A549 (cell line): ENCODE results near the gene FAM47C. TPM values are rescaled to one million over a fixed set of nuclear protein-coding genes. Genes with fewer than 3 reads are reported as not detected.
"Not testable (repeated sequence)": the region's sequence is repeated elsewhere in the genome, so short reads cannot be mapped to it uniquely, and the experiment has no call there.

Experiments
- ATAC-seq, 2 experiments: fragments of 200-7000 bp in 1 of 2; fragments of >200 bp in 1 of 2; cut with Nextera tagmentation in 1 of 2; cut with Tn5 transposase in 1 of 2; 3 replicates each; pipeline versions ENCODE4 v1.8.0 to v1.9.1; 2018 to 2020; ENCODE audit warnings: mild to moderate bottlenecking in 1 of 2, moderate library complexity in 1 of 2
- CTCF ChIA-PET: fragments of 300-600 bp; sonication (Branson Sonifier 250); formaldehyde crosslinking; extraction: SDS; loops from one replicate; lab custom pipeline; 2021; ENCODE audit warnings: antibody characterized with exemption, inconsistent platforms; lab: Yijun Ruan, JAX
- POLR2A ChIA-PET: fragments of 350-600 bp; formaldehyde crosslinking; extraction: SDS; loops from one replicate; lab custom pipeline; 2021; ENCODE audit warnings: antibody characterized with exemption, inconsistent platforms; lab: Yijun Ruan, JAX
- DNase-seq, 2 experiments: peaks; one replicate each; pipeline versions ENCODE4 v3.0.0 to v3.0.0-alpha.2; 2011 to 2016; ENCODE audit warnings: low read depth in 1 of 2, low spot score in 1 of 2
- FAIRE-seq: peaks from 2 replicates; lab custom pipeline; 2011; peaks lifted over from hg19 to GRCh38; lab: Jason Lieb, UNC
- H3K27ac ChIP-seq, 2 experiments: fragments of >200 bp; sonication (Bioruptor Twin); formaldehyde crosslinking; 3 replicates each; pipeline ENCODE4 v1.5.1; 2016 to 2017
- H3K4me1 ChIP-seq: fragments of >200 bp; sonication (Bioruptor Twin); formaldehyde crosslinking; 3 replicates; pipeline ENCODE4 v1.6.1; 2016
- H3K4me2 ChIP-seq: fragments of >200 bp; sonication (Bioruptor Twin); formaldehyde crosslinking; 3 replicates; pipeline ENCODE4 v1.6.1; 2016
- H3K4me3 ChIP-seq: fragments of >200 bp; sonication (Bioruptor Twin); formaldehyde crosslinking; 3 replicates; pipeline ENCODE4 v1.5.1; 2016
- H3K9me3 ChIP-seq: fragments of >200 bp; sonication (Bioruptor Twin); formaldehyde crosslinking; 3 replicates; pipeline ENCODE4 v1.6.1; 2016
- BHLHE40 ChIP-seq: IDR thresholded peaks from 2 replicates; pipeline ENCODE4 v1.6.1; 2012; ENCODE audit warnings: low read depth, low read length, inconsistent platforms
- CBX8 ChIP-seq: fragments of 200-600 bp; sonication (generic); IDR thresholded peaks from 2 replicates; pipeline ENCODE4 v1.6.1; 2016
- EHMT2 ChIP-seq: fragments of 200-600 bp; sonication (generic); IDR thresholded peaks from 2 replicates; pipeline ENCODE4 v1.6.1; 2016; ENCODE audit warnings: antibody characterized with exemption, low read depth, mild to moderate bottlenecking, moderate library complexity
- ESRRA ChIP-seq: fragments of 150-350 bp; IDR thresholded peaks from 2 replicates; pipeline ENCODE4 v1.6.1; 2014; ENCODE audit warnings: mild to moderate bottlenecking, low read length, borderline replicate concordance
- GATA3 ChIP-seq: IDR thresholded peaks from 2 replicates; pipeline ENCODE4 v1.6.1; 2012; ENCODE audit warnings: borderline replicate concordance
- HEYL ChIP-seq: fragments of 250-450 bp; sonication (Bioruptor Pico); IDR thresholded peaks from 2 replicates; pipeline ENCODE4 v1.8.0; 2021; ENCODE audit warnings: mild to moderate bottlenecking, moderate library complexity
- HOXB5 ChIP-seq: fragments of 250-450 bp; sonication (Bioruptor Pico); IDR thresholded peaks from 2 replicates; pipeline ENCODE4 v1.5.0; 2020; ENCODE audit warnings: mild to moderate bottlenecking, moderate library complexity
- JUN ChIP-seq, 2 experiments: fragments of >200 bp; sonication (Bioruptor Twin); formaldehyde crosslinking; IDR thresholded peaks; 2 replicates in 1 of 2; 3 replicates in 1 of 2; pipeline ENCODE4 v1.6.1; 2016 to 2017
- KDM1A ChIP-seq: fragments of 200-600 bp; sonication (generic); IDR thresholded peaks from 2 replicates; pipeline ENCODE4 v1.6.1; 2016; ENCODE audit warnings: low read depth, mild to moderate bottlenecking
- POLR2A ChIP-seq: IDR thresholded peaks from 2 replicates; pipeline ENCODE4 v1.6.1; 2012; ENCODE audit warnings: mild to moderate bottlenecking, low read length
- RARB ChIP-seq: fragments of 250-450 bp; sonication (Bioruptor Pico); IDR thresholded peaks from 2 replicates; pipeline ENCODE4 v1.8.0; 2021; ENCODE audit warnings: mild to moderate bottlenecking, moderate library complexity
- RFX5 ChIP-seq: fragments of 450-650 bp; IDR thresholded peaks from 2 replicates; pipeline ENCODE4 v1.7.1; 2014; ENCODE audit warnings: antibody characterized with exemption, mild to moderate bottlenecking, moderate library complexity
- RNF2 ChIP-seq: fragments of 200-600 bp; sonication (generic); IDR thresholded peaks from 2 replicates; pipeline ENCODE4 v1.6.1; 2016; ENCODE audit warnings: low read depth, mild to moderate bottlenecking, antibody characterized with exemption, moderate library complexity, borderline replicate concordance
- SREBF2 ChIP-seq: fragments of 450-650 bp; IDR thresholded peaks from 2 replicates; pipeline ENCODE4 v1.6.1; 2014; ENCODE audit warnings: mild to moderate bottlenecking, moderate library complexity
- TFCP2L1 ChIP-seq: fragments of 250-450 bp; sonication (Bioruptor Pico); IDR thresholded peaks from 2 replicates; pipeline ENCODE4 v1.5.0; 2021; ENCODE audit warnings: mild to moderate bottlenecking
- ZC3H11A ChIP-seq: fragments of 450-650 bp; IDR thresholded peaks from 2 replicates; pipeline ENCODE4 v1.6.1; 2014; ENCODE audit warnings: antibody characterized with exemption, mild to moderate bottlenecking
- ZSCAN20 ChIP-seq: fragments of 250-450 bp; sonication (Bioruptor Pico); IDR thresholded peaks from 2 replicates; pipeline ENCODE4 v1.8.0; 2022; ENCODE audit warnings: mild to moderate bottlenecking, moderate library complexity
- WGBS: methylation state at CpG from one replicate; pipeline ENCODE4 v1.1.6; 2017; ENCODE audit errors: missing lambda C conversion rate; 5-methylcytosine and 5-hydroxymethylcytosine counted together
- polyA plus RNA-seq, 4 experiments: library from polyadenylated mRNA; depleted of rRNA in 3 of 4; stranded (reverse); fragments of >200 nt; fragmentation: RNase III in 1 of 4; extraction: RNeasy Plus Mini Kit Qiagen cat#74134 plus additional on column Dnase treatment in 1 of 4; gene quantifications; 2 replicates in 3 of 4; 3 replicates in 1 of 4; pipeline ENCODE4 v1.2.3, GENCODE V29; 2011 to 2017
- TF ChIP-seq, protein P1 (sequence below): fragments of 200-600 bp; sonication (generic); IDR thresholded peaks from 2 replicates; pipeline ENCODE4 v1.6.1; 2016; ENCODE audit warnings: antibody characterized with exemption, mild to moderate bottlenecking, moderate library complexity
- TF ChIP-seq, protein P2 (sequence below): fragments of 250-450 bp; sonication (Bioruptor Pico); IDR thresholded peaks from 2 replicates; pipeline ENCODE4 v1.5.0; 2021; ENCODE audit warnings: mild to moderate bottlenecking, moderate library complexity, borderline replicate concordance
- TF ChIP-seq, protein P3 (sequence below): IDR thresholded peaks from 2 replicates; pipeline ENCODE4 v1.6.1; 2012
- TF ChIP-seq, protein P4 (sequence below): fragments of >200 bp; sonication (Bioruptor Twin); formaldehyde crosslinking; IDR thresholded peaks from 3 replicates; pipeline ENCODE4 v1.6.1; 2016

FAM47C gene
- polyA plus RNA-seq, 2 of the 4 experiments (the other 2 are of a cell fraction), result not detected

DNA sequence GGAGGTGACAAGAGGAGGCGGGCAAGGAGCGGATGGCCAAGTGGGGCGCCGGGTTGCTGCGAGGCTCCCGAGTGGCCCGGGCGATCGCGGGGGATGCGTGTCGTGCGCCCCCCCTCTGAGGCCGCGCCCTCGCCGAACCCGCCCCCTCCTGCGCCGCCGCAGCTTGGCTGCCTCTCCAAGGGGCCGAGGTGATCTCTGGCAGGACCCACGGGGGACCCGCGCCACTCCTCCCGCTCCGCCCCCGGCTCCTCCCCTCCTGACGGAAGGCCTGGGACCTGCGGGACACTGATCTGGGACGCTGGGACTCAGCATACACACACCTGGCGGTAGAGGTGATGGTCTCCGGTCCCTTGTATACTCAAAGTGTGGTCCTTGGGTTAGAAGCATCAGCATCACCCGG lies 21.9 kb upstream of the FAM47C start:
- Histone ChIP-seq H3K4me2 (no peak overlapping the region), H3K9me3 (no peaks in the 10 kb centered on the region), H3K4me3 (no peak overlapping the region), H3K4me1 (no peaks in the 10 kb centered on the region), H3K27ac (no peak overlapping the region)
- TF ChIP-seq EHMT2, result no peak
- TF ChIP-seq, protein P1, sequence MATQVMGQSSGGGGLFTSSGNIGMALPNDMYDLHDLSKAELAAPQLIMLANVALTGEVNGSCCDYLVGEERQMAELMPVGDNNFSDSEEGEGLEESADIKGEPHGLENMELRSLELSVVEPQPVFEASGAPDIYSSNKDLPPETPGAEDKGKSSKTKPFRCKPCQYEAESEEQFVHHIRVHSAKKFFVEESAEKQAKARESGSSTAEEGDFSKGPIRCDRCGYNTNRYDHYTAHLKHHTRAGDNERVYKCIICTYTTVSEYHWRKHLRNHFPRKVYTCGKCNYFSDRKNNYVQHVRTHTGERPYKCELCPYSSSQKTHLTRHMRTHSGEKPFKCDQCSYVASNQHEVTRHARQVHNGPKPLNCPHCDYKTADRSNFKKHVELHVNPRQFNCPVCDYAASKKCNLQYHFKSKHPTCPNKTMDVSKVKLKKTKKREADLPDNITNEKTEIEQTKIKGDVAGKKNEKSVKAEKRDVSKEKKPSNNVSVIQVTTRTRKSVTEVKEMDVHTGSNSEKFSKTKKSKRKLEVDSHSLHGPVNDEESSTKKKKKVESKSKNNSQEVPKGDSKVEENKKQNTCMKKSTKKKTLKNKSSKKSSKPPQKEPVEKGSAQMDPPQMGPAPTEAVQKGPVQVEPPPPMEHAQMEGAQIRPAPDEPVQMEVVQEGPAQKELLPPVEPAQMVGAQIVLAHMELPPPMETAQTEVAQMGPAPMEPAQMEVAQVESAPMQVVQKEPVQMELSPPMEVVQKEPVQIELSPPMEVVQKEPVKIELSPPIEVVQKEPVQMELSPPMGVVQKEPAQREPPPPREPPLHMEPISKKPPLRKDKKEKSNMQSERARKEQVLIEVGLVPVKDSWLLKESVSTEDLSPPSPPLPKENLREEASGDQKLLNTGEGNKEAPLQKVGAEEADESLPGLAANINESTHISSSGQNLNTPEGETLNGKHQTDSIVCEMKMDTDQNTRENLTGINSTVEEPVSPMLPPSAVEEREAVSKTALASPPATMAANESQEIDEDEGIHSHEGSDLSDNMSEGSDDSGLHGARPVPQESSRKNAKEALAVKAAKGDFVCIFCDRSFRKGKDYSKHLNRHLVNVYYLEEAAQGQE, result no peak
- TF ChIP-seq POLR2A, result no peak
- TF ChIP-seq BHLHE40, result no peak
- TF ChIP-seq, protein P2, sequence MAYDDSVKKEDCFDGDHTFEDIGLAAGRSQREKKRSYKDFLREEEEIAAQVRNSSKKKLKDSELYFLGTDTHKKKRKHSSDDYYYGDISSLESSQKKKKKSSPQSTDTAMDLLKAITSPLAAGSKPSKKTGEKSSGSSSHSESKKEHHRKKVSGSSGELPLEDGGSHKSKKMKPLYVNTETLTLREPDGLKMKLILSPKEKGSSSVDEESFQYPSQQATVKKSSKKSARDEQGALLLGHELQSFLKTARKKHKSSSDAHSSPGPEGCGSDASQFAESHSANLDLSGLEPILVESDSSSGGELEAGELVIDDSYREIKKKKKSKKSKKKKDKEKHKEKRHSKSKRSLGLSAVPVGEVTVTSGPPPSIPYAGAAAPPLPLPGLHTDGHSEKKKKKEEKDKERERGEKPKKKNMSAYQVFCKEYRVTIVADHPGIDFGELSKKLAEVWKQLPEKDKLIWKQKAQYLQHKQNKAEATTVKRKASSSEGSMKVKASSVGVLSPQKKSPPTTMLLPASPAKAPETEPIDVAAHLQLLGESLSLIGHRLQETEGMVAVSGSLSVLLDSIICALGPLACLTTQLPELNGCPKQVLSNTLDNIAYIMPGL (CRISPR knock-in tag), result no peak
- TF ChIP-seq TFCP2L1 (CRISPR knock-in tag), result no peak
- no peak for TF ChIP-seq JUN (IDR thresholded peaks at IDR 0.05)
- TF ChIP-seq, protein P3, sequence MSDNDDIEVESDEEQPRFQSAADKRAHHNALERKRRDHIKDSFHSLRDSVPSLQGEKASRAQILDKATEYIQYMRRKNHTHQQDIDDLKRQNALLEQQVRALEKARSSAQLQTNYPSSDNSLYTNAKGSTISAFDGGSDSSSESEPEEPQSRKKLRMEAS, result no peak
- TF ChIP-seq CBX8, result no peak
- TF ChIP-seq KDM1A, result no peak
- TF ChIP-seq SREBF2, result no peak
- no peak for TF ChIP-seq RNF2
- TF ChIP-seq HEYL (CRISPR knock-in tag), result no peak
- no peak for TF ChIP-seq RARB
- TF ChIP-seq ZSCAN20 (CRISPR knock-in tag), result no peak
- TF ChIP-seq ZC3H11A, result no peak
- TF ChIP-seq GATA3, result no peak
- TF ChIP-seq, protein P4, sequence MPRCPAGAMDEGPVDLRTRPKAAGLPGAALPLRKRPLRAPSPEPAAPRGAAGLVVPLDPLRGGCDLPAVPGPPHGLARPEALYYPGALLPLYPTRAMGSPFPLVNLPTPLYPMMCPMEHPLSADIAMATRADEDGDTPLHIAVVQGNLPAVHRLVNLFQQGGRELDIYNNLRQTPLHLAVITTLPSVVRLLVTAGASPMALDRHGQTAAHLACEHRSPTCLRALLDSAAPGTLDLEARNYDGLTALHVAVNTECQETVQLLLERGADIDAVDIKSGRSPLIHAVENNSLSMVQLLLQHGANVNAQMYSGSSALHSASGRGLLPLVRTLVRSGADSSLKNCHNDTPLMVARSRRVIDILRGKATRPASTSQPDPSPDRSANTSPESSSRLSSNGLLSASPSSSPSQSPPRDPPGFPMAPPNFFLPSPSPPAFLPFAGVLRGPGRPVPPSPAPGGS, result no peak
- TF ChIP-seq HOXB5 (CRISPR knock-in tag), result no peak
- no peak for FAIRE-seq
- ChIA-PET CTCF (no interaction called here), POLR2A (no interaction called here)
- no peak for ATAC-seq
- DNase-seq, result no peak
- 23% methylated on average over 7 of the region's 34 CpGs for WGBS

DNA sequence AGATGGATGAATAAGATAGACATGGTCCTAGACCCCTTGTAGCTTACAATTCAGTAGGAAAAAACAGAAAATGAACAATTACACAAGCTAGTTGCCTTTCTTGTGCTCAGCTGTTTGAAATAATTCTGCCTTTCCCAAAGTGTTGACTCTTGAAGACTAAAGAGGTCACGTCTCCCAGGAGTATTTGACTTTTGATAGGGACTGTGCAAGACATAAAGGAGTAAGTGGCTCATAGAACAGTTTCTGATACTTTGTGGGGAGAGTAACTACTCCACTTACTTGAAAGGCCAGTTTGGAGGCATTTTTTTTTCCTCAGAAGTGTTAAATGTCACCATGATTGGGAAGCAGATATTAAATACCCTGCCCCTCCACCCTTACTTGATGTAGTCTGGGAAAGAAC lies 21.0 kb upstream of the FAM47C start:
- POLR2A ChIA-PET, H3K9me3 ChIP-seq, CTCF ChIA-PET, H3K4me1 ChIP-seq, DNase-seq, H3K27ac ChIP-seq, H3K4me3 ChIP-seq, ATAC-seq, H3K4me2 ChIP-seq: not testable (repeated sequence)
- peak; percentile 18 for FAIRE-seq
- no CpG with 5 or more reads among the region's 1 CpG for WGBS

DNA sequence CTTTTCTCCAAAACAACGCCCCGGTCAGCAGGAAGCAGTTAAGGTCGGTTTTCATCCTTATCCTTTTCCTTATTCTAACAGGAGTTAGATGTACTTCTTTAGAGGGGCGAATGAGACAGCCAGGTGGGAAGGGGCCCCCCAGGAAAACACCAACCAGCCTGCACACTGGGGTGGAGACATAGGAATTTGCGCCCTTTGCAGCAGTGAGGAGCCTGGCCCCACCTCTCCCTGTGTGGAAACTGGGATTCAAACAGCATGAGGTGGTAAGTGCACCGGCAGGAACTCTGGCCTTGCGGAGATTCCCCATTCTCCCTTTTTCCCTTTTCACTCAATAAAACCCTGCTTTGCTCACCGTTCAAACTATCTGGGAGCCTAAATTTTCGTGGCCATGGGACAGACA lies 8.0 kb upstream of the FAM47C start:
- Histone ChIP-seq H3K9me3 (no peaks in the 10 kb centered on the region), H3K4me1 (no peaks in the 10 kb centered on the region), H3K4me2 (no peak overlapping the region), H3K27ac (no peak overlapping the region), H3K4me3 (no peak overlapping the region)
- ChIA-PET POLR2A (no interaction called here), CTCF (no interaction called here)
- WGBS, result 25% methylated on average over 8 of the region's 9 CpGs
- FAIRE-seq (no peak), ATAC-seq (no peak; a peak in 1 of 6 replicates), DNase-seq (no peak)
- TF ChIP-seq HOXB5 (CRISPR knock-in tag) (no peak), RARB (no peak), ESRRA (no peak), RFX5 (no peak)
- TF ChIP-seq, protein P3, result no peak
